GM12878 (cell line): Measurements from ENCODE around the gene CACNA2D1. TPM values are rescaled to one million over a fixed set of nuclear protein-coding genes. Genes with fewer than 3 reads are reported as not detected.

Experiments used
- ATAC-seq: fragments of 200-7000 bp; cut with Tn5 transposase; 3 replicates; pipeline ENCODE4 v1.9.1; 2020; ENCODE audit warnings: mild to moderate bottlenecking, moderate library complexity
- BruUV-seq: library from RNA; stranded (reverse); fragments of 400-500 nt; replicated peaks from 2 replicates; lab custom pipeline; 2021; lab: Mats Ljungman, UMichigan
- CTCF ChIA-PET: fragments of 300-600 bp; sonication (Branson Sonifier 250); formaldehyde crosslinking; extraction: SDS; loops from one replicate; lab custom pipeline; 2021; ENCODE audit warnings: inconsistent platforms; lab: Yijun Ruan, JAX
- POLR2A ChIA-PET: fragments of 350-600 bp; formaldehyde crosslinking; extraction: SDS; loops from one replicate; lab custom pipeline; 2021; ENCODE audit warnings: inconsistent platforms; lab: Charles Lee
- RAD21 ChIA-PET: fragments of 300-600 bp; sonication (Branson Sonifier 250); formaldehyde crosslinking; loops from one replicate; lab custom pipeline; 2023; ENCODE audit warnings: antibody characterized with exemption; ENCODE audit not compliant: unreplicated experiment; lab: Charles Lee
- SMC1A ChIA-PET: fragments of 300-600 bp; sonication (Branson Sonifier 250); formaldehyde crosslinking; loops from one replicate; lab custom pipeline; 2023; ENCODE audit not compliant: unreplicated experiment, uncharacterized antibody; lab: Charles Lee
- DNase-seq: peaks from one replicate; pipeline ENCODE4 v3.0.0-alpha.2; 2011; ENCODE audit warnings: low read depth, low spot score
- FAIRE-seq: peaks from 3 replicates; lab custom pipeline; 2011; peaks lifted over from hg19 to GRCh38; lab: Jason Lieb, UNC
- H2AFZ ChIP-seq: 2 replicates; pipeline ENCODE4 v1.6.0; 2011; ENCODE audit warnings: low read depth, low read length, control low read depth; ENCODE audit not compliant: control insufficient read depth
- H3K27ac ChIP-seq: 2 replicates; pipeline ENCODE4 v1.5.1; 2011; ENCODE audit warnings: control low read depth; ENCODE audit not compliant: control insufficient read depth, insufficient read depth
- H3K27me3 ChIP-seq, 2 experiments: replicated peaks in 1 of 2; 2 replicates each; pipeline versions ENCODE4 v1.6.0 to v1.6.1; 2011; ENCODE audit warnings: low read length in 1 of 2; ENCODE audit not compliant: control insufficient read depth in 2 of 2, insufficient read depth in 2 of 2
- H3K36me3 ChIP-seq, 2 experiments: 2 replicates each; pipeline ENCODE4 v1.5.1; 2011; ENCODE audit warnings: low read length in 1 of 2; ENCODE audit not compliant: control insufficient read depth in 2 of 2, insufficient read depth in 2 of 2
- H3K4me1 ChIP-seq: 2 replicates; pipeline ENCODE4 v1.6.1; 2011; ENCODE audit warnings: mild to moderate bottlenecking, low read length, moderate library complexity, mixed read lengths; ENCODE audit not compliant: control insufficient read depth, insufficient read depth
- H3K4me2 ChIP-seq: 2 replicates; pipeline ENCODE4 v1.6.0; 2011; ENCODE audit warnings: control low read depth; ENCODE audit not compliant: control insufficient read depth, insufficient read depth
- H3K4me3 ChIP-seq: fragments of 200-600 bp; sonication (generic); 2 replicates; pipeline ENCODE4 v1.5.1; 2016
- H3K79me2 ChIP-seq: 2 replicates; pipeline ENCODE4 v1.6.0; 2011; ENCODE audit warnings: low read length; ENCODE audit not compliant: control insufficient read depth, insufficient read depth
- H3K9ac ChIP-seq: 2 replicates; pipeline ENCODE4 v1.8.0; 2011; ENCODE audit warnings: low read length, control low read depth, mixed read lengths; ENCODE audit not compliant: control insufficient read depth, insufficient read depth
- H3K9me3 ChIP-seq: replicated peaks from 3 replicates; pipeline ENCODE4 v1.5.1; 2011; ENCODE audit warnings: mild to moderate bottlenecking, low read length; ENCODE audit not compliant: control insufficient read depth, insufficient read depth
- H4K20me1 ChIP-seq: 2 replicates; pipeline ENCODE4 v1.6.0; 2011; ENCODE audit not compliant: control insufficient read depth, insufficient read depth
- ATF3 ChIP-seq: IDR thresholded peaks from 2 replicates; pipeline ENCODE4 v1.6.1; 2011; ENCODE audit warnings: low read depth, mild to moderate bottlenecking, low read length, moderate library complexity, borderline replicate concordance; ENCODE audit errors: extremely low read depth
- BCL11A ChIP-seq: IDR thresholded peaks from 2 replicates; pipeline ENCODE4 v1.6.1; 2011; ENCODE audit warnings: low read depth, low read length
- CBFB ChIP-seq: IDR thresholded peaks from 2 replicates; pipeline ENCODE4 v1.6.1; 2016; ENCODE audit warnings: antibody characterized with exemption, low read depth
- EP300 ChIP-seq, 2 experiments: fragments of 150-350 bp in 1 of 2; IDR thresholded peaks; 2 replicates each; pipeline ENCODE4 v1.6.1; 2011 to 2012; ENCODE audit warnings: low read depth in 2 of 2, low read length in 2 of 2, borderline replicate concordance in 1 of 2, improper control_type of control experiment in 1 of 2, inconsistent platforms in 1 of 2; ENCODE audit not compliant: control insufficient read depth in 1 of 2
- HDAC2 ChIP-seq: fragments of 200-600 bp; sonication (generic); IDR thresholded peaks from 2 replicates; pipeline ENCODE4 v1.6.1; 2017
- MLLT1 ChIP-seq: fragments of 450-650 bp; IDR thresholded peaks from 2 replicates; pipeline ENCODE4 v1.6.1; 2016; ENCODE audit warnings: mild to moderate bottlenecking
- PML ChIP-seq: IDR thresholded peaks from 2 replicates; pipeline ENCODE4 v1.6.1; 2012; ENCODE audit warnings: low read length, inconsistent platforms
- POLR2AphosphoS5 ChIP-seq: IDR thresholded peaks from 2 replicates; pipeline ENCODE4 v1.6.1; 2011; ENCODE audit warnings: mild to moderate bottlenecking, low read length, inconsistent platforms
- RB1 ChIP-seq: fragments of 450-650 bp; formaldehyde crosslinking; IDR thresholded peaks from 2 replicates; pipeline ENCODE4 v1.6.1; 2017; ENCODE audit warnings: mild to moderate bottlenecking, borderline replicate concordance
- SMC3 ChIP-seq: IDR thresholded peaks from 2 replicates; pipeline ENCODE4 v1.6.1; 2011; ENCODE audit warnings: low read length, improper control_type of control experiment, borderline replicate concordance
- TARDBP ChIP-seq: IDR thresholded peaks from 2 replicates; pipeline ENCODE4 v1.6.1; 2016; ENCODE audit warnings: borderline replicate concordance
- WGBS: methylation state at CpG from one replicate; pipeline ENCODE4 v1.1.6; 2016; ENCODE audit warnings: low lambda C conversion rate; ENCODE audit not compliant: insufficient replicate concordance, insufficient coverage; ENCODE audit errors: missing lambda C conversion rate; 5-methylcytosine and 5-hydroxymethylcytosine counted together
- in situ Hi-C: fragments of 300-500 bp; cut with MboI; formaldehyde crosslinking; loops from 9 replicates; pipeline ENCODE4 v1.14.3; 2018; ENCODE audit warnings: mixed read lengths
- intact Hi-C: fragments of 100-400 bp; cut with micrococcal nuclease; formaldehyde crosslinking; loops from one replicate; pipeline ENCODE4 v1.14.2; 2022; ENCODE audit not compliant: unreplicated experiment
- polyA plus RNA-seq, 11 experiments: library from polyadenylated mRNA; depleted of rRNA in 4 of 11; unstranded in 6 of 11; stranded (reverse) in 5 of 11; fragments of >200 nt; fragmentation: Nextera tagmentation in 4 of 11; fragmentation: Illumina TruSeq in 1 of 11; extraction: Ambion mirVana in 4 of 11; extraction: Trizol in 1 of 11; gene quantifications; 1 replicate in 1 of 11; 2 replicates in 10 of 11; pipeline versions ENCODE4 v1.2.1 to v1.2.3, GENCODE V29; 2011 to 2016; ENCODE audit warnings: inconsistent platforms in 2 of 11, missing spikeins in 2 of 11, low read depth in 1 of 11
- total RNA-seq, 4 experiments: library from RNA; depleted of rRNA in 3 of 4; stranded (reverse); fragments of >200 nt in 3 of 4; fragmentation: Illumina TruSeq in 1 of 4; extraction: Trizol in 1 of 4; gene quantifications; 2 replicates each; pipeline versions ENCODE4 v1.2.1 to v1.2.3, GENCODE V29; 2013 to 2021

CACNA2D1 gene
- total and polyA plus RNA-seq, 10 of the 15 experiments (the other 5 are each of a cell fraction or from before 2014, with no cell fraction given): 0.14 to 14.8 (median 0.97) TPM

- SMC1A ChIA-PET: interaction anchor here (1.0 to 7.0 kb wide), 8 partner anchors 12 to 154 kb away, joined by 3 to 70 read pairs (median 9); no protein-coding TSS in a partner anchor
- H3K9me3 ChIP-seq: no peaks in the 10 kb centered on the region
- H3K27ac ChIP-seq: no peak overlapping the region
- POLR2A ChIA-PET: interaction anchor here (1.5 kb wide), 1 partner anchor 8 kb away, joined by 3 read pairs; no protein-coding TSS in a partner anchor
- H3K79me2 ChIP-seq: no peaks in the 10 kb centered on the region
- H3K4me3 ChIP-seq: no peak overlapping the region
- ATAC-seq (peak; percentile 42), DNase-seq (no peak), FAIRE-seq (no peak)
- WGBS: 0% methylated on average over 1 of the region's 1 CpG
- no peak overlapping the region for H3K4me2 ChIP-seq
- no peaks in the 10 kb centered on the region for H3K36me3 ChIP-seq
- in situ Hi-C loops (no loop called here), intact Hi-C loops (no loop called here)
- TF ChIP-seq BCL11A (no peak), RB1 (no peak), HDAC2 (no peak), CBFB (no peak), EP300 (IDR thresholded peaks at IDR 0.05; ENCODE audit: borderline replicate concordance in 1 of 2, control insufficient read depth in 1 of 2, low read depth in 2 of 2, low read length in 2 of 2) (no peak), PML (no peak), POLR2AphosphoS5 (no peak), TARDBP (no peak), ATF3 (no peak), MLLT1 (no peak), SMC3 (no peak)
- RAD21 ChIA-PET: interaction anchor here (0.5 to 6.0 kb wide), 4 partner anchors 13 to 161 kb away, joined by 4 to 53 read pairs (median 4); no protein-coding TSS in a partner anchor
- H4K20me1 ChIP-seq: no peaks in the 10 kb centered on the region
- H2AFZ ChIP-seq: no peak overlapping the region
- BruUV-seq: no TSS peak
- H3K9ac ChIP-seq: no peak overlapping the region
- H3K4me1 ChIP-seq: no peaks in the 10 kb centered on the region
- H3K27me3 ChIP-seq: no peaks in the 10 kb centered on the region
- CTCF ChIA-PET: interaction anchor here (1.3 to 2.2 kb wide), 2 partner anchors 20 to 21 kb away, joined by 3 to 6 read pairs; no protein-coding TSS in a partner anchor
These were observed 45.6 kb downstream of the CACNA2D1 start for GRCh38 chr7:82397879-82398524.
